CD4-positive, alpha-beta T cell treated with Interleukin-6 for 4 hours (primary cell): Measurements from ENCODE around the gene WRAP53.
A peak's percentile ranks its signal among the peaks of the same experiment; 100 is the strongest.
"Not testable (repeated sequence)": the region's sequence is repeated elsewhere in the genome, so short reads cannot be mapped to it uniquely, and the experiment has no call there.

Experiments used
- DNase-seq: peaks from one replicate; pipeline ENCODE4 v3.0.0-alpha.2; 2020; ENCODE audit warnings: mixed read lengths

Gene WRAP53

DNA sequence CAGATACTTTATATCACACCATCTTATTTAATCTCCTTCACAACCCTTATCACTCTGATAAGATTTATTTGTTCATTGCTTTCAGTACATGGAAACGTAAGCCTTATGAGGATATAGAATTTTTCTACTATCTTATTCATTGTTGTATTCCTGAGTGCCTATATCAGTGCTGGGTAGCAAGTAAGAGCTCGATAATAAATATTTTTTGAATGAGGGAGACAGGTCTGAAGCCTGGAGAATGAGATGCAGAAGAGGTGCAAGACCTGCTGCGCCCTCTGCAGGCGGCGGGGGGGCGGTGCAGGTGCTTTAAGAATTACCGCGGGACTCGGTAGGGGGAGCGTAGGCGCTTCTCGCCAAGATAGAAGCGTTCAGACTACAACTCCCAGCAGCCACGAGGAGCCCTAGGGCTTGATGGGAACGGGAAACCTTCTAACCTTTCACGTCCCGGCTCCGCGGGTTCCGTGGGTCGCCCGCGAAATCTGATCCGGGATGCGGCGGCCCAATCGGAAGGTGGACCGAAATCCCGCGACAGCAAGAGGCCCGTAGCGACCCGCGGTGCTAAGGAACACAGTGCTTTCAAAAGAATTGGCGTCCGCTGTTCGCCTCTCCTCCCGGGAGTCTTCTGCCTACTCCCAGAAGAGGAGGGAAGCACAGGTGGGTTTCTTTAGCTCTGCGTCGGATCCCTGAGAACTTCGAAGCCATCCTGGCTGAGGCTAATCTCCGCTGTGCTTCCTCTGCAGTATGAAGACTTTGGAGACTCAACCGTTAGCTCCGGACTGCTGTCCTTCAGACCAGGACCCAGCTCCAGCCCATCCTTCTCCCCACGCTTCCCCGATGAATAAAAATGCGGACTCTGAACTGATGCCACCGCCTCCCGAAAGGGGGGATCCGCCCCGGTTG lies at the start of gene WRAP53:
WRAP53 (plus strand) TSS at position 570 of the 900 bp plus-strand sequence; CDS start at position 742, 172 bp downstream.
- DNase-seq = peak; percentile 96

DNA sequence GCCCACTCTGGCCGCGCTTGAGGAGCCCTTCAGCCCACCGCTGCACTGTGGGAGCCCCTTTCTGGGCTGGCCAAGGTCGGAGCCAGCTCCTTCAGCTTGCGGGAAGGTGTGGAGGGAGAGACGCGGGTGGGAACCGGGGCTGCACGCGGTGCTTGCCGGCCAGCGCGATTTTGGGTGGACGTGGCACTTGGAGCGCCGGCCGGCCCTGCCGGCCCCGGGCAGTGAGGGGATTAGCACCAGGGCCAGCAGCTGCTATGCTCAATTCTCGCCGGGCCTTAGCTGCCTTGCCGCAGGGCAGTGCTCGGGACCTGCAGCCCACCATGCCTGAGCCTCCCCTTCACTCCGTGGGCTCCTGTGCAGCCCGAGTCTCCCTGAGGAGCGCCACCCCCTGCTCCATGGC lies 47.5 kb upstream of the WRAP53 start:
- DNase-seq = no peak

DNA sequence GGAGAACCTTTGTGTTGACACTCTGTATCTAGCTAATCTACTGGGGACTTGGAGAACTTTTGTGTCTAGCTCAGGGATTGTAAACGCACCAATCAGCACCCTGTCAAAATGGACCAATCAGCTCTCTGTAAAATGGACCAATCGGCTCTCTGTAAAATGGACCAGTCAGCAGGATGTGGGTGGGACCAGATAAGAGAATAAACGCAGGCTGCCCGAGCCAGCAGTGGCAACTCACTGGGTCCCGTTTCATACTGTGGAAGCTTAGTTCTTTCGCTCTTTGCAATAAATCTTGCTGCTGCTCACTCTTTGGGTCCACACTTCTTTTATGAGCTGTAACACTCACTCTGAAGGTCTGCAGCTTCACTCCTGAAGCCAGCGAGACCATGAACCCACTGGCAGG lies 46.6 kb upstream of the WRAP53 start:
- DNase-seq = not testable (repeated sequence)

DNA sequence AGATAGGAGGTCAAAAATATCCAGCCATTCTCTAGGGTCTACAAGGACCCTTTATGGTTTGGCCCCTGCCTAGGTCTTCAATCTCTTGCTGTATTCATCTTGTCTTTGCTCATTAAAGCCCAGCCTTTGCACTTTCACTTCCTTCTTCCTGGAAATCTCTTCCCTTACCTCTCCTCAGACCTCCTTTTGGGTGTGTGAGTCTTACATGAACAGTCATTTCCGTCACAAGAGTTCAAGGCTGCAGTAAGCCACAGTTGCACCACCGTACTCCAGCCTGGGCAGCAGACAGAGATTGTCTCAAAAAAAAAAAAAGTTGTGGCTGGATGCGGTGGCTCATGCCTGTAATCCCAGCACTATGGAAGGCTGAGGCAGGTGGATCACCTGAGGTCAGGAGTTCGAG lies 43.5 kb upstream of the WRAP53 start:
- DNase-seq = no peak

DNA sequence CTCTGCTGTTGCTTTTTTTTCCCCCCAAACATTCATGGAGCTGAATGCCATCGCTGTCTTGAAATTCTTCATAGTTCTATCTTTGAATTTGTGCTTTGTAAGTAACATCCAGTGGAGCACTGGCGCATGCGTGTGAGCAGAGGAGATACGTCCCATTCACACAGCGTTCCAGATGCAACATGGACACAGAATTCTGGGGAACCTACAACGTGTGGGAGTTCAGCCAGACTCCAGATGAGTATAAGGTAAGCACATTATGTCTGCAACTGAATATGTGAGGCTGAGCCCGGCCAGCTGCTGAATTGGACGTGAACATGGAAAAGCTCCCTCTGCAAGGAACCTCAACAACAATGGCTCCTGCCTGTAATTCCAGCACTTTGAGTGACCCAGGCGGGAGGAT lies 41.8 kb upstream of the WRAP53 start:
- DNase-seq = no peak

DNA sequence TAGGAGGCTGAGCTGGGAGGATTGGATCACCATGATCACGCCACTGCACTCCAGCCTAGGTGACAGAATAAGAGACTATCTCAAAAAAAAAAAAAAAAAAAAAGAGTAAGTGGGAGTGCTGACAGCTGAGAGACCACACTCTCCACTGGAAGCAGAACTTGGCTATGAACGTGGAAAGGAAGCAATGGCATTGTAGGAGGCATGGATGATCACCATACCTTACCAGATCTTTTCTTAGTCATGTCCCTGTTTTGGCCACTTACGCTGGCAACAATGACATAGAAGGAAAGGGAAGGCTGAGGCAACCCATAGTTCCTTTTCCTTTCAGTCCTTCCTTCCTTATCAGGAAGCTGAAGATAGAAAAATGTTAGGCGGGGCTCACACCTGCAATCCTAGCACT lies 41.3 kb upstream of the WRAP53 start:
- DNase-seq = no peak

DNA sequence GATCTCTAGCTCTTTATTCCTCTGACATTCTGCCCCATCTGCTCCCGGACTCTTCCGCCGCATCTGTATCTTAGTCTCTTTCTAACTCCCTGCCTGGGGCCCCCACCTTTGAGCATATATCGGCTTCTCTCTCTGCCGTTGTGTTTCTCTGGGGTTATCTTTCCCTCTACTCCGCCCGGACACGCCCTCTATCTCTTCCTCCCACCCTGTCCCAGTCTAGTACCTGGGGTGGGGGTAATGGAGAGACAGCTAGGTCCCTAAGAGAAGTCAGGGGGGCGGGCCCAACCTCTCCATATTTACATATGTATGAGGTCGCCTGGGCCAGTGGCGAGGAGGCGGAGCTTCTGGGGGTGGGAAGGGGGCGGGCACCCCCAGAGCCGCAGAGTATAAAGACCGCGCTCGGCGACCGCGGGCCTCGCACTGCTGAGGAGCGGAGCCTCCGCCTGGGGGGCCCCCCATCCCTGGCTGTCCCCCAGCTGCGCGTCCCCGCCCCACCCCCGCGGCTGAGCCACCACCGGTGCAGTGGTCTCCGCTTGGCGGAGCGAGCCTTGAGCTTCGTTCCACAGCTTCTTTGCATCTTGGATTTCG lies 37.7 kb upstream of the WRAP53 start, which contains the start of gene ATP1B2:
ATP1B2 (plus strand) TSS at position 418 of the 588 bp plus-strand sequence. CDS start 593 bp downstream, outside the sequence.
- peak; percentile 84 for DNase-seq

DNA sequence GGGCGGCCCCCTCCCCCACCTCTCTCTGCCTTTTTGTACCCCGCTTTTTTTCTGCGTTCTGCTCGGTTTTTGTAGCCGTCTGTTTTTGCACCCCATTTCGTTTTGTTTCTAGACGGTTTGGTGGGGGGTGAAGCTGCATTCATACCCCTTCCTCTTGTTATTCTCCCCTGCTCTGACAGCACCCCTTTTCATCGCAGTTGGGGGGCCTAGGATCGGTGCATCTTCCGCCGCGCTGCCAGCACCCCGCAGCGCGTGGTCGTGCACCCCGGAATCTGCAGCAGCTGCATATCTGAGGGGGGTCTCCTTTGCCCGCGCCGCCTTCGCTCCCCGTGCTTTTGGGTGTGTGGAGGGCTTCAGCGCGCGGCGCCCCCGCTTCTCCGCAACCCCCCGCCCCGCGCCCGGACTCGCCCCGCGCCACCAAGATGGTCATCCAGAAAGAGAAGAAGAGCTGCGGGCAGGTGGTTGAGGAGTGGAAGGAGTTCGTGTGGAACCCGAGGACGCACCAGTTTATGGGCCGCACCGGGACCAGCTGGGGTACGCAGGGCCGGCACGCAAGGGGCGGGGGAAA lies 37.1 kb upstream of the WRAP53 start:
- peak; percentile 4 for DNase-seq

DNA sequence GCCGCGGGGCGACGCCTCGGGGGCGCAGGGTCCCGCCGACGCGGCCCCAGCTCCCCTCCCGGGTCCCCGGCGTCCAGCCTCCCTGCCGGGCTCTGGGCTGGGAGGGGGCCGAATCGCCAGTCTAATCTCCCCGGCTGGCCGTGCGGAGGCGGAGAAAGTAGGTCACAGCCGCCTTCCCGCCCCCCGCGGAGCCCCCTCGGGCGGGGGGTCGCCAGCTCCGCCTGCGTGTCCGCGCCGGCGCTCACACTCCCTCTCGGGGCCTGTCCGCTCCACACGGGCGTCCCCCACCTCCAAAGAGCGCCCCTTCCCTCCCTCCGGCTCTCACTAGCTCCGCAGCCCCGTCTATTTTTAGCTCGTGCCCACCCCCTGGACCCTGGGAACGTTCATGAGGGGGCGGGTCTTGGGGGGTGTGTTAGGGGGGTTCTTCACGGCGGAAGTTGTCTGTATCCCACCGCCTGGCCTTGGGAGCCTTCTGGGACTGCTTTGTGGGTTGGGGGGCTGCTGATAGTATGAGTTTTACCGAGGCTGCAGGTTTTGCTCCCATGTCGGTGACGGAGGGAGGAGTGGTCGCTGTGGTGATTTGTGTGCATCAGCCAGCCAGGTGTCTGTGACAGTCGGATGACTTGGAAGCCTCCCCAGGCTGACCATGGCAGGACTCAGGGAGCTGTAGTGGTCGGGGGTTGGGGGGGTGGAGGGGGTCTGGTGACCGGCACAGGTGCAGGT lies 36.5 kb upstream of the WRAP53 start:
- DNase-seq = no peak

DNA sequence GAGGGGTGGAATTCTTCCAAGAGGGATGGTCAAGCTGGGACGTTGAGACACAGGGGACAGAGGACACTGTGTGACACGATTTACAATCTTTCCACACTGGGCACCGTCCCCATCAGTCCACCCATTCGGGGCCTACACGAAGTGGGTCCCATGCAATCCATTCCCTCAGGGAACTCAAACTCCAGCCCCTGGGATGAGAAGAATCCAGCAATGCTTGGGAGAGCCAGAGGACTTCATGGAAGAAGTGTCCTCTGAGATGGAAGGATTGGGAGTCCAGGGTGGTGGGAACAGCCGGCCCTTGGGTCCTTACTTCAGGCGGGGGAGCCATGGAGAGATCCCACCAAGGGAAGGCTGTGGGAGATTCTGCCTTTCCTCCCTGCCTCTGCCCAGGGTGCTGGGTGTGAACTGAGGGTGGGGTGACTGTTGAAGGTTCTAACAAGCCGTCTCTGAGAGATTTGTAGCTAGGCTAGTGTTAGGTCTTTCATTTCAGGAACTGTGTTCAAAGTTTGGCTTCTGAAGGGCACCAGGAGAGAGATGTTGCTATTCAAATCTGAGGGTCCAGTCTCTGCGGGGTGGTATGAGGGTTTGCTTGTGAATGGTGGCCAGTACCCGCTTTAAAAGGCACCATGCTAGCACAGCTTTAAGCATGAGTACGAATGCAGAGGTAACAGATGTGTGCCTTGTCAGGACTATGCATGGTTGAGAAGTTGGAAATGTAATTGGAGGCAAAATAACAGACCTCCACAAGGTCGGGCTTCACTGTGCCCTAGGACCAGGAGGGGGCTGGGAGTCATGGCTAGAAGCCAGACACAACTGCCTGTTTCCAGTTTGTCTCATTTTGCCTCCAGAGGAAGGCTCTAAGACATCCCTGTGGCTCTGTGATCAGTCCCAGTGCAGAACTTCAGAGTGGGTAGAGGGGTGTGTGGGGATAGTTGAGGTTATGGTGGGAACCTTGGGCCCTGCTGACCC lies 35.6 kb upstream of the WRAP53 start:
- no peak for DNase-seq

DNA sequence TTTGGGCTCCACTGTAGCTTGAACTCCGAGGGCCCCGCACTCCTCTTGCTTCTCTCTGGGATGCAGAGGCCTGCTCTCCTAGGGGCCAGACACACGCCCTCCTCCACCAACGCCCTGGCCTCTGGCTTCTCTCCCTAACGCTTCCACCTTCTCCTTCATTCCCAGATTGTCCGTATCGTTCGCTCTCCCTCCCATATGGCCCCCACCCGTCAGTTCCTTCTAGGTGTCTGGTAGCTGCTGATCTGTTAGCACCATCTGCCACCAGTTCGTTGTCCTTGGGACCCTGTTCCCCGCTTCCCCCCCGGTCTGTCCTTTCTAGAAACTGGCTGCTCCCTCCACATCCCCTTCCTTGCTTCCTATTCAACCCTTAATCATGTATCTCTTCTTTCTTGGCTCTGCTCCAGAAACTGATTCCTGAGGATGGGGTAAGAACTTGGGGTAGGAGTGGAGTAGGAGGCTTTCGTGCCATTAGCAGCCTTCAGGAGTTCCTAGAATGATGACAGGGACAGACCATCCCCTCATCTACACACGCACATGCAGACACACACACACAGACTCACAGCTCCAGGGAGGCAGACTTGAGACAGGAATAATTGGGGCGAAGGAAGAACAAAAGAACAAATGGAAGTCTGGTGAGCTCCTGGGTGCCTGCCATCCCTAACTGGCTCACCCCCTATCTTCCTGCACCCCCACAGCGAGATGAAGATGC lies 33.3 kb upstream of the WRAP53 start:
- DNase-seq = no peak

DNA sequence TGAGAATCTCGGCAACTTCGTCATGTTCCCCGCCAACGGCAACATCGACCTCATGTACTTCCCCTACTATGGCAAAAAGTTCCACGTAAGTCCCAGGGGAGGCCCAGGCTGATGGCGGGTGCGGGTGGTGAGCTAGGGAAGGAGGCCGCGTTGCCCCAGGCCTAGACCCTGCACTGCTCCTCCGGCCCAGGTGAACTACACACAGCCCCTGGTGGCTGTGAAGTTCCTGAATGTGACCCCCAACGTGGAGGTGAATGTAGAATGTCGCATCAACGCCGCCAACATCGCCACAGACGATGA lies 32.8 kb upstream of the WRAP53 start:
- DNase-seq = no peak

DNA sequence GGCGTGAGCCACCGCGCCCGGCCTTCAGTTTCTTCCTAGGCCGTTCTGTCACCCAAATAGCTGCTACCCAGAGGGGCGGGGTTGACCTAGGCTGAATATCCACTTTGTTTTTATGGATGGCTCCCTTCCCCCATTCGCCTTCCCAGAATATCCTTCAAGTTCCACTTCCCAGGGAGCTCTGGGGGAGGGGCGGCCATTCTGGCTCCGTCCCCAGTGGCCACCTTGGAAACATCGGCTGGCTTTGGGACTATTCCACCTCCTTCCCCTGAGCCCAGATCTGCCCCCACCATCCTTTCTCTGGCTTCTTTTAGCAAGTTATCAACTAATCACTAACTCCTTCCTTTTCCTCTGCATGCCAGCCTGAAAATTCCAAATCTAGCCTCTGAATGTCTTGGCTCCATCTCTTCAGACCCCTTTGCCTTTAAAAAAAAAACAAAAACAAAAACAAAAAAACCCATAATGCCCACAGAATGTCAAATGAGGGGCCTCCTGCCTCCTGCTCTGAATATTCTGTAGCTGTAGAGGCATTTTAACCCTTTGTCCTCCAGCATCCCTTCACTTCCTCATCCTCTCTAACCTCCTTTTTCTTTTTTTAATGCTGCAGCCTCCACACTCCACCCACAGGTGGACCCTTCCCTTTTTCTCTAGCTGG lies 31.2 kb upstream of the WRAP53 start:
- no peak for DNase-seq

DNA sequence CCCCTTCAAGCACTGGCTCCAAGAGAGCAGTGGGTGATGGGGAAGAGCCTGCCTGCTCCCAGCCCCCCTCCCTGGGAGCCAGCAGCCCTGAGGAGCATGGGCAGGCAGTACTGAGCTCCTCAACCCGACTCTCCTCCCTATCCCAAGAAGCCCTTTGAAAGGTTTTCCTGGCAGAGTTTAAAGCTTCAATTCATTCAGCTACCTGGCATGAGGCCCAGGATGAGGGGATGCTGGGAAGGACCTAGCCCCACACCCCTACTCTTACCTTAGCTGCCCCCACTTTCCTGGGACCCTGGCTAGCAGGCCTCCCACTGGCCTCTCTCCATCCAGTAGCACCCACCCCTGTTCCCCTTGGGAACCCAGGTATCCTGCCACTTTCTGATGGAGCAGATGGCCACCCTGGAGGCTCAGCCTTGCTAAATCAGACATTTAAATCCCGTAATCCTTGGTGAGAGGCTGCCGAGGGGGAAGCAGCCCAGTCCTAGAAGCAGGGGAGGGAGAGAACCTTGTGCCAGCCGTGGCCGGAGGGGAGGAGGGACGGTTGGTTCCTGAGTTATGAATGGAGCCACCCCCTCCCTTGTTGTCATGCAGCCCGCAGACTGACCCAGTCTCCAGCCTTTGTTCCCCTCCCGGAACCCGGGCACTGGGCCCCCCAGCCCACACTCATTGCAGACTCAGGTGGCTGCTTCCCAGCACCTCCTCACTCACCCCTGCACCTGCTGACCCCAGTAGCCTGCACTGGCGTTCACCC lies 20.4 kb upstream of the WRAP53 start:
- DNase-seq = no peak

DNA sequence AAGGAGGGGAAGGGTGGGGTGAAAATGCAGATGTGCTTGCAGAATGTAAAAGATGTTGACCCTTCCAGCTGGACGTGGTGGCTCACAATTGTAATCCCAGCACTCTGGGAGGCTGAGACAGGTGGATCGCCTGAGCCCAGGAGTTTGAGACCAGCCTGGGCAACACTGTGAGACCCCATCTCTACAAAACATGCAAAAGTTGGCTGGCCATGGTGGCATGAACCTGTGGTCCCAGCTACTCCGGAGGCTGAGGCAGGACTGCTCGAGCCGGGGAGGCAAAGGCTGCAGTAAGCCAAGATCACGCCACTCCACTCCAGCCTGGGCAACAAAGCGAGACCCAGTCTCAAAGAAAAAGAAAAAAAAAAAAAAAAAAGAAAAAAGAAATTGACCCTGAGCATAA lies 19.8 kb upstream of the WRAP53 start:
- no peak for DNase-seq

DNA sequence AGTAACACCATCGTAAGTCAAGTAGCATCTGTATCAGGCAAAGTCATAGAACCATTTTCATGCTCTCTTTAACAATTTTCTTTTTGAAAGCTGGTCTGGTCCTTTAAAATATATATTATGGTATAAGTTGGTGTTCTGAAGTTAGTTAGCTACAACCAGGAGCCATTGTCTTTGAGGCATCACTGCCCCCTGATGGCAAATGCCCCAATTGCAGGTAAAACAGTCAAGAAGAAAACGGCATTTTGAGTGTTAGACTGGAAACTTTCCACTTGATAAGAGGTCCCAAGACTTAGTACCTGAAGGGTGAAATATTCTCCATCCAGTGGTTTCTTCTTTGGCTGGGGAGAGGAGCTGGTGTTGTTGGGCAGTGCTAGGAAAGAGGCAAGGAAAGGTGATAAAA lies 15.0 kb upstream of the WRAP53 start:
- DNase-seq = peak; percentile 37

DNA sequence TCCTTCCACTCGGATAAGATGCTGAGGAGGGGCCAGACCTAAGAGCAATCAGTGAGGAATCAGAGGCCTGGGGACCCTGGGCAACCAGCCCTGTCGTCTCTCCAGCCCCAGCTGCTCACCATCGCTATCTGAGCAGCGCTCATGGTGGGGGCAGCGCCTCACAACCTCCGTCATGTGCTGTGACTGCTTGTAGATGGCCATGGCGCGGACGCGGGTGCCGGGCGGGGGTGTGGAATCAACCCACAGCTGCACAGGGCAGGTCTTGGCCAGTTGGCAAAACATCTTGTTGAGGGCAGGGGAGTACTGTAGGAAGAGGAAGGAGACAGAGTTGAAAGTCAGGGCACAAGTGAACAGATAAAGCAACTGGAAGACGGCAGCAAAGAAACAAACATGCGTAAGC lies 13.3 kb upstream of the WRAP53 start:
- DNase-seq = no peak

DNA sequence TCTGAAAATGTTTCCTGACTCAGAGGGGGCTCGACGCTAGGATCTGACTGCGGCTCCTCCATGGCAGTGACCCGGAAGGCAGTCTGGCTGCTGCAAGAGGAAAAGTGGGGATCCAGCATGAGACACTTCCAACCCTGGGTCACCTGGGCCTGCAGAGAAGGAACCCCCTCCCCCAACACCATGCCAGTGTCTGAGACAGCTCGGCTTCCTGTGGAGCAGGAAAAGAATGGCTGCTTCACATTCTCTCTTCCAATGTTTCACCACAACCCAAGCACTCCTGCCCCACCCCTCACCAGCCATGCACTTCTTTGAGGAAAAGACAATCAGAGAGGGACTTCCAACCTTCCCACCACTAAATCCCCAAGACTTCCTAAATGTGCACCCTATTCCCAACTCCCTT lies 11.7 kb upstream of the WRAP53 start:
- DNase-seq = no peak

DNA sequence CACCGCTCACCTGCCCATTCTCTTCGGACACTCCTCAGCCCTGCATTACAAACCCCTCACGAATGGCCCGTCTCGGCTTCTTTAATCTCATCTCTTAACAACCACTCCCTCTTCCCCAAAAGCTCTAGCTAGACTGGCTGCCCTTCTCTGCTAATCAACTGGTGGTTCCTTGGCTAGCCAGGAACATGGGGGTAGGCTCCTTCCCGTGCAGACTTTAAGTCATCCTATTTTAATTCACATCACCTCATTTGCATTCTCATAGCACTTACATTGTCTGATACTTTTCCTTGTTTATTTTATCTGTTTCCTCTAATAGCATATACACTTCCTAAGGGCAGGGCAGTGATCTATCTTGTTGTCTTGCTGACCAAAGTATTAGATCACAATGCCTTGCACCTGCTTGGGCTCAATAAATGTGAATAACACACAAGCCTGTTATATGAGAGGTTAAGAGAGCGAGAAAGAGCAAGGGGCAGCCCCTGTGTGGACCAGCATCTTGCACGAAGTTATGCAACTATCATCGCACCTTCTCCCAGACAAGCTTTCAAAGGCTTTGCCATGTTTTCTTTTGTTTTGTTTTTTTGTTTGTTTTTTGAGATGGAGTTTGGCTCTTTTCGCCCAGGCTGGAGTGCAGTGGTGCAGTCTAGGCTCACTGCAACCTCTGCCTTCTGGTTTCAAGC lies 10.7 kb upstream of the WRAP53 start:
- DNase-seq = no peak
